Subcutaneous adipose tissue (tissue), 4 donors: ENCODE results near the gene TOX2. TPM values are rescaled to one million over a fixed set of nuclear protein-coding genes. Genes with fewer than 3 reads are reported as not detected.

Experiments
- total RNA-seq, 4 donors: library from RNA; depleted of rRNA; stranded (reverse); fragments of >200 nt; gene quantifications; one replicate each; pipeline ENCODE4 v1.1.0, GENCODE V29; 2016
- TF ChIP-seq, protein P1 (sequence below): fragments of 450-650 bp; IDR thresholded peaks from one replicate; pipeline ENCODE4 v1.5.1; 2016; ENCODE audit warnings: low read depth, mild to moderate bottlenecking, control low read depth, antibody characterized with exemption, moderate library complexity

TOX2 gene
- total RNA-seq, 4 donors from 2014 or later: 2.6 to 8.1 (median 3.1) TPM; not detected in 1

DNA sequence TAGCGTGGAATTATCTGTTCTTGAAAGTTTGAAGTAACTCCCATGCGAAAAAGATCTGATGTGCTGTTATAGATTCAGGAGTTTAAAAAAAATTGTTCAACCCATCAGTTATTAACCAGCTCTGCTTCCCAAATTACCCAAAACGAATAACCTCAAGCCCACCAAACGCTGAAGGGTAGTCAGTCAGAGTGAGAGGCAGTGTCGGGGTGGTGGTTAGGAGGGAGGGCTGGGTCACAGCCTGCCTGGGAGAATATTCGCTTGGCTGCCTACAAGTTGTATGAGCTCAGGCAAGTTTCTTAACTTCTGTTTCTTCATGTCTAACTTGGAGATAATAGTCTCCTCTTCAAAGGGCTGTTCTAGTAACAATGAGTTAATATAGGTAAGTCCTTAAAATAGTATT is 157.7 kb downstream of the TOX2 start:
- TF ChIP-seq, protein P1, sequence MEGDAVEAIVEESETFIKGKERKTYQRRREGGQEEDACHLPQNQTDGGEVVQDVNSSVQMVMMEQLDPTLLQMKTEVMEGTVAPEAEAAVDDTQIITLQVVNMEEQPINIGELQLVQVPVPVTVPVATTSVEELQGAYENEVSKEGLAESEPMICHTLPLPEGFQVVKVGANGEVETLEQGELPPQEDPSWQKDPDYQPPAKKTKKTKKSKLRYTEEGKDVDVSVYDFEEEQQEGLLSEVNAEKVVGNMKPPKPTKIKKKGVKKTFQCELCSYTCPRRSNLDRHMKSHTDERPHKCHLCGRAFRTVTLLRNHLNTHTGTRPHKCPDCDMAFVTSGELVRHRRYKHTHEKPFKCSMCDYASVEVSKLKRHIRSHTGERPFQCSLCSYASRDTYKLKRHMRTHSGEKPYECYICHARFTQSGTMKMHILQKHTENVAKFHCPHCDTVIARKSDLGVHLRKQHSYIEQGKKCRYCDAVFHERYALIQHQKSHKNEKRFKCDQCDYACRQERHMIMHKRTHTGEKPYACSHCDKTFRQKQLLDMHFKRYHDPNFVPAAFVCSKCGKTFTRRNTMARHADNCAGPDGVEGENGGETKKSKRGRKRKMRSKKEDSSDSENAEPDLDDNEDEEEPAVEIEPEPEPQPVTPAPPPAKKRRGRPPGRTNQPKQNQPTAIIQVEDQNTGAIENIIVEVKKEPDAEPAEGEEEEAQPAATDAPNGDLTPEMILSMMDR: no peak

DNA sequence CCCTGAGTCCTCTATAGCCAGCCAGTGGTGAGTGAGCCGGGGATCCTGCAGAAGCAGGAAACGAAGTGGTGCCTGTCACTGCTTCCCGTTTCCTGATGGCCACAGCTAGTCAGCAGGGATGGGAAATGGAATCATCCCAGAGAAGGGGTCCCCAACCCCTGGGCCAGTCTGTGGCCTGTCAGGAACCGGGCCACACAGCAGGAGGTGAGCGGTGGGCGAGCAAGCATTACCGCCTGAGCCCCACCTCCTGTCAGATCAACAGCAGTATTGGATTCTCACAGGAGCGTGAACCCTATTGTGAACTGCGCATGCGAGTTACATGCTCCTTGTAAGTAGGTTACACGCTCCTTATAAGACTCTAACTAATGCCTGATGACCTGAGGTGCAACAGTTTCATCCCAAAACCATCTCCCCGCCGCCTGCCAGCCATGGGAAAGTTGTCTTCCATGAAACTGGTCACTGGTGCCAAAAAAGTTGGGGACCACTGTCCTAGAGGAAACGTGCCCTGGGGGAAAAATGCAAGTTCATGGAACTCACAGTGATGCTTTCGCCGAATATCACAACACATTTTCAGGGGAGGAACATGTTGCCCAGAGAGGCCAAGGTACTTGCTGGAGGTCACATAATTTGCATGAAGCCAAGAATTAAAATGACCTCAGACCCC is 158.5 kb downstream of the TOX2 start:
- TF ChIP-seq, protein P1: no peak

DNA sequence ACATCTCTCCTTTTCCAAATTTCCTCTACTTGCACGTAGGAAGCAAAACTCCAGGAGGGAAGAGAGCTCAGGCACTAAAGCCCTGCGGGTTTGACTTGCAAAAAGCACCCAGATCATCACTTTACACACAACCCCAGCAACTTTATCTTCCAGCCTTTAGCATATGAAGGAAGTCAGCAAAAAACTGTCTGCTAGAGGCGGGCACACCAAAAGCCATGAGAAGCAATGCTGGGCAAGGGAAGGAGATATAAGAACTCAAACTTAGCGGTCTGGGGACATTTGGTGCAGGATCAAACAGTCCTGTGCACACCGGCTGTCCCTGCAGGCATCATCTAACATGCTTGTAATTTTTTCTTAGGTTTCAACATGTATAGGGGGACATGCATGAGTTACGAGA is 159.0 kb downstream of the TOX2 start:
- TF ChIP-seq, protein P1: no peak

DNA sequence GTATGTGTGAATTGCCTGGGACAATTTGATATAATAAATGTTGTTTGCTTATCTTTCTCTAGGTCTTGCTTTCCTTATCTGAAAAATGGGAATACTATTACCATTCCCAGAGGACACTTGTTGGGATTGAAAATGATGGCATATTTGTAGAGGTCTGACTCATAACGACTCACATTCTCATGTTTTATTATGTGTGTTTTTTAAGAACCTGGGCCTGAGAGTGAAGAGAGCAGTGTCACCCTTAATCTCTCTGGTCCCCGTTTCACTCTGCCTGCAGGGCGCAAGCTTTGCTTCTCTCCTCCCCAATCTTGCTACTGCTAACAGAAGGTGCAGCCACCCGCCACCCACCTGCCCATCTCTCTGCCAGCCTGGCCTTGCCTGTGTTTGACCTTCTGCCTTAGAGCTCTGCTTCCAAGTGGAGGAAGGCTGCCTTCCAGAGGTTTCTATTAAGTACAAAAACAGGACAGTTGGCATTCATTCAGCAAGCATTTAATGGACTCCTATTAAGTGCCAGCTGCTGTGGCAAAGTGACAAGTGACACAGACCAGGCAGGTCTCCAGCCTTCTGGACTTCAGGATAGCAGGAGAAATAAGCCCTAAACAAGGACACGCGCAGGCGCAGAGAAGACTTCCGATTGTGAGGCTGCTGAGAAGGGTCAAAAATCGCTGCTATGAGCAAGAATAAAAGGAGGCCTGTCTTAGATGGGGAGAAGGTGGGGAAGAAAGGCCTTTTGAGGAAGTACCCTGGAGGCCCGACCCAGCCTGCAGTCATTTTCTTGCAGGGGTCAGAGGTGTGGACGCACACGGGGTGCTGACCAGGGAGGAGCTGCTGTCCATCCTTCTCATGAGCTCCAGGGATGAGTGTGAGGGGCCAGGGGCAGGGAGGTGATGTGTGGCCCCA is 159.8 kb downstream of the TOX2 start:
- TF ChIP-seq, protein P1: no peak

GRCh38 chr20:44075191-44075949 is 160.7 kb downstream of the TOX2 start:
- TF ChIP-seq, protein P1: no peak

DNA sequence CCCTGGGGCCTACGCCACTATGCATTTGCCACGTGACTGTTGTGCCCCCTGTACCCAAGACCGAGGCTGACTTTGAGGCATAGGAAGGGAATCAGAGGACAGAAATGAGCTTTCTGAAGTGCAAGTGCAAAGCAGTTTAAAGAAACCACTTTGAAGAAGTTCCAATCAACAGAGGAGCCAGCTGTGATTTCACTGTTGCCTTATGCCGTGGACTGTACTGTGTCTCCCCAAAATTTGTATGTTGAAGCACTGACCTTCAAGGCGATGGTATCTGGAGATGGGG is 161.2 kb downstream of the TOX2 start:
- TF ChIP-seq, protein P1: no peak

- TF ChIP-seq, protein P1: no peak
These were observed 164.6 kb downstream of the TOX2 start for GRCh38 chr20:44079291-44079690.
